T-helper 1 cell treated with Interleukin-12 subunit alpha and Interleukin-12 subunit beta and Interleukin-4 antibody, amounts not matched to agents 30 μg/mL and 1 μg/mL, for 36 hours (primary cell): ENCODE data around the gene IRX1.

ENCODE experiments used
- H3K27ac Mint-ChIP-seq: one replicate; pipeline ENCODE4 v1.8.0; 2021; ENCODE audit warnings: mild to moderate bottlenecking, mixed read lengths
- H3K27me3 Mint-ChIP-seq: one replicate; pipeline ENCODE4 v1.8.0; 2021; ENCODE audit warnings: low read depth, mixed read lengths
- H3K36me3 Mint-ChIP-seq: one replicate; pipeline ENCODE4 v1.8.0; 2021; ENCODE audit warnings: low read depth, mixed read lengths
- H3K4me1 Mint-ChIP-seq: one replicate; pipeline ENCODE4 v1.8.0; 2021; ENCODE audit warnings: low read depth, mixed read lengths
- H3K4me3 Mint-ChIP-seq: one replicate; pipeline ENCODE4 v1.8.0; 2021; ENCODE audit warnings: mild to moderate bottlenecking, moderate library complexity, mixed read lengths
- H3K9me3 Mint-ChIP-seq: one replicate; pipeline ENCODE4 v1.8.0; 2021; ENCODE audit warnings: mixed read lengths

IRX1 gene

DNA sequence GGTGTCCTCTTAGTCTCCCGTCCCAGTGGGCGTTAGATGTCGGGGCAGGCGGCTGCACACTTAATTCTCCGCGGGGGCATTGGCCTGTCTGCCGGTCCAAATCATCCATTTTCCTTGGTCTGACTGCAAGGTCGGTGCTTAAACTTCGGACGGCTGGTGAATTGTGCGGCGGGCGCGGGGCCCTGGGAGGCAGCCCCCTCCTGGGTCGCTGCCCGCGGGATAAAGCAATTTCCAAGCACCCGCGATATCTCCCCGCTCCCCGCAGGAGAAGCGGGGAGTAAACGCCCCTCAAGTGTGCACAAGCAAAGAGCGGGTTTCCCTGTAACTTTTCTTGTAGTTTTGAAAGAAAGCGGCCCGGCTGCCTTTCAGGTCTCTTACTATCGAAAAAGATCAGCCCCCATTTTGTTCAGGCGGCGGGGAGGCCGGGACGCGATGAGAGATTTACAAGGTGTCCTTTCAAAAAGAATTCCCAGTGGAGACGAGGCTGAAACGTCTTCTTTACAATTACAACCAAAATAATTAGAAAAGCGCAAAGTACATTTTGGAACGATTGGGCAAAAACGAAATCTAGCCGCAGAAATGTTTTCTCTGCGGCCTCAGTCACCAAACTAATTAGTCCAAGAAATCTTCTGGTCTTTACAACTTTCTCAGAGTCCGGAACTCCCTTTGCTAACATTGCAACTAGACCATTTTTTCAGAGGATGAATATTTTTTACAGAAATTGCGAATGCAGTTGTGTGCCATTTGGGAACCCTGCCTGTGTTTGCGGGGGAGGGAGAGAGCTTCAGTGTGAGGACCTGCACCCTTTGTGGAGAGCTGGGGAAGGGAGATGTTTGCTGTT is 1.8 kb downstream of the IRX1 start:
- H3K27me3 Mint-ChIP-seq, result peaks cover 71% of the 10 kb centered on the region
- H3K4me3 Mint-ChIP-seq, result no peak overlapping the region
- H3K9me3 Mint-ChIP-seq, result no peaks in the 10 kb centered on the region
- peaks cover 5% of the 10 kb centered on the region for H3K36me3 Mint-ChIP-seq
- peak overlapping the region; percentile 31 for H3K27ac Mint-ChIP-seq
- peaks cover 4% of the 10 kb centered on the region for H3K4me1 Mint-ChIP-seq

GRCh38 chr5:3598207-3598606 is 2.6 kb downstream of the IRX1 start:
- Mint-ChIP-seq H3K36me3 (peaks cover 5% of the 10 kb centered on the region), H3K27ac (no peak overlapping the region), H3K27me3 (peaks cover 66% of the 10 kb centered on the region), H3K4me1 (peaks cover 4% of the 10 kb centered on the region), H3K9me3 (no peaks in the 10 kb centered on the region), H3K4me3 (no peak overlapping the region)

- Mint-ChIP-seq H3K27me3 (peaks cover 67% of the 10 kb centered on the region), H3K4me1 (peaks cover 2% of the 10 kb centered on the region), H3K36me3 (peaks cover 5% of the 10 kb centered on the region), H3K27ac (no peak overlapping the region), H3K4me3 (no peak overlapping the region), H3K9me3 (no peaks in the 10 kb centered on the region)
Observed at GRCh38 chr5:3598769-3599211, 3.2 kb downstream of the IRX1 start.

- Mint-ChIP-seq H3K9me3 (no peaks in the 10 kb centered on the region), H3K27ac (no peak overlapping the region), H3K4me3 (no peak overlapping the region), H3K4me1 (no peaks in the 10 kb centered on the region), H3K36me3 (peaks cover 5% of the 10 kb centered on the region), H3K27me3 (peaks cover 67% of the 10 kb centered on the region)
Observed at GRCh38 chr5:3599226-3600105, 3.8 kb downstream of the IRX1 start.

GRCh38 chr5:3600106-3601060 is 4.8 kb downstream of the IRX1 start:
- Mint-ChIP-seq H3K27me3 (peaks cover 68% of the 10 kb centered on the region), H3K4me3 (no peak overlapping the region), H3K9me3 (no peaks in the 10 kb centered on the region), H3K4me1 (no peaks in the 10 kb centered on the region), H3K27ac (no peak overlapping the region), H3K36me3 (peaks cover 5% of the 10 kb centered on the region)

GRCh38 chr5:3601061-3601710 is 5.6 kb downstream of the IRX1 start:
- Mint-ChIP-seq H3K4me3 (no peak overlapping the region), H3K4me1 (no peaks in the 10 kb centered on the region), H3K36me3 (peaks cover 5% of the 10 kb centered on the region), H3K27ac (peak overlapping the region; percentile 22), H3K27me3 (peaks cover 73% of the 10 kb centered on the region), H3K9me3 (no peaks in the 10 kb centered on the region)

DNA sequence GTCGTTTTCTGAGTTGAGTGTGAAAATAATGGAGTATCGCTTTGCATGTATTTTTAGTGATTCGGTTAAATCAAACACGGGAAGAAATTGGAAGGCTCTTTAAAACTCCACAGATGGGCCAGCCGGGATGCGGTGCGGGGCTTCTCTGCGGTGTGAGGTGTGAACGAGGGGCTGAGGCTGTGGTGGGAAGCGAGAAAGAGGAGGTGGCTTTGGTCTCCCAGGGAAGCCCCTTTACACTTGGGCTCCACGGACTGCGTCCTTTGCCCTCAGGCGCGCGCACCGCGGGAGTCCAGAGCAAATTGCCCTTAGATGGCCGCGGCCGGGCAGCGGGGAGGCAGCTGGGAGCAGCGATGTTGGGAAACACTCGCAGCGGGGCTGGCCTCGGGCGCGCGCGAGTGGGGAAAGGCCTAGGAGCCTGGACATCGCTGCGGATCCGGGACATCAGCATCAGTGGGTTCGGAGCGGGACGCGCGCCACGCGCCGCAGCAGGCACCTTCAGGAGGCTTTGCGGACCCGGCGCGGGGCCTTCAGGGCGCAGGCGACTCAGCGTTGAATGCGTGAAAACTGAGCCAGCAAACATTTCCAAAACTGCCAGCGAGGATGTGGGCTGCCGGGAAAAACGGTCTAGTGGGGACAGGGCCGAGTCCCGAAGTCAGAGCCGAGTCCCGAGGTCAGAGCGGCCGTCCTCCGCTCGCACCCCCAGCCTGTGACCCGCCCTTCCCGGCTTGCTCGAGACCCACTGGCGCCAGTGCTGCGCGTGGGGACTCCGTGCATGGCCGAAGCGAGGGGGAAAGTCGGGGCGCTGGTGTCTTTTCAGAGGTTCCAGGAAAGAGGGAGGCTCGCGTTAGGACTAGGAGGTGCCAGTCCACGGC is 6.5 kb downstream of the IRX1 start:
- peaks cover 5% of the 10 kb centered on the region for H3K36me3 Mint-ChIP-seq
- H3K4me3 Mint-ChIP-seq, result no peak overlapping the region
- H3K27me3 Mint-ChIP-seq, result peaks cover 73% of the 10 kb centered on the region
- H3K27ac Mint-ChIP-seq, result peak overlapping the region; percentile 31
- no peaks in the 10 kb centered on the region for H3K4me1 Mint-ChIP-seq
- H3K9me3 Mint-ChIP-seq, result no peaks in the 10 kb centered on the region

- Mint-ChIP-seq H3K4me1 (no peaks in the 10 kb centered on the region), H3K27ac (no peak overlapping the region), H3K4me3 (no peak overlapping the region), H3K27me3 (peaks cover 74% of the 10 kb centered on the region), H3K9me3 (no peaks in the 10 kb centered on the region), H3K36me3 (peaks cover 5% of the 10 kb centered on the region)
Observed at GRCh38 chr5:3602785-3603502, 7.3 kb downstream of the IRX1 start.

DNA sequence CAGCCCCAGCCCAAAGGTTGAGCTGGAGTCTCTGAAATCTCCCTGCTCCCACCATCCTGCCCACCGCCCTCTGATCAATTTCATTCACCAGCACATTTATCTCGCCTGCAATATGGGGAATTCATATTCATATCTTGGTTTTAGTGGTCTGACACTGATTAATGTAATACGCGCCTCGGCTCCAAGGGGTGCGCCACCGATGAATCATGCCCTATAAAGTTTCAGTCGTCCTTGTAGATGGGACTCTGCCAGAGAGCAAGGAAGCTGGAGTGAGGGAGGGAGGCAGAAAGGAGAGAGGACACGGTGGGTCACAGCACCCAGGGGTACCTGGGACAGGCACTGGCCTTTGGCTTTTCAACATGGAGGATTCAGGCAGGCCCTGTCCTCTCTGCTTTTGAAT is 8.9 kb downstream of the IRX1 start:
- H3K4me1 Mint-ChIP-seq, result no peaks in the 10 kb centered on the region
- no peak overlapping the region for H3K27ac Mint-ChIP-seq
- no peak overlapping the region for H3K4me3 Mint-ChIP-seq
- H3K9me3 Mint-ChIP-seq, result no peaks in the 10 kb centered on the region
- H3K27me3 Mint-ChIP-seq, result peaks cover 68% of the 10 kb centered on the region
- peaks cover 3% of the 10 kb centered on the region for H3K36me3 Mint-ChIP-seq

- Mint-ChIP-seq H3K27ac (no peak overlapping the region), H3K4me3 (no peak overlapping the region), H3K27me3 (peaks cover 68% of the 10 kb centered on the region), H3K9me3 (no peaks in the 10 kb centered on the region), H3K4me1 (no peaks in the 10 kb centered on the region), H3K36me3 (peaks cover 3% of the 10 kb centered on the region)
Observed at GRCh38 chr5:3605298-3606010, 9.8 kb downstream of the IRX1 start.

DNA sequence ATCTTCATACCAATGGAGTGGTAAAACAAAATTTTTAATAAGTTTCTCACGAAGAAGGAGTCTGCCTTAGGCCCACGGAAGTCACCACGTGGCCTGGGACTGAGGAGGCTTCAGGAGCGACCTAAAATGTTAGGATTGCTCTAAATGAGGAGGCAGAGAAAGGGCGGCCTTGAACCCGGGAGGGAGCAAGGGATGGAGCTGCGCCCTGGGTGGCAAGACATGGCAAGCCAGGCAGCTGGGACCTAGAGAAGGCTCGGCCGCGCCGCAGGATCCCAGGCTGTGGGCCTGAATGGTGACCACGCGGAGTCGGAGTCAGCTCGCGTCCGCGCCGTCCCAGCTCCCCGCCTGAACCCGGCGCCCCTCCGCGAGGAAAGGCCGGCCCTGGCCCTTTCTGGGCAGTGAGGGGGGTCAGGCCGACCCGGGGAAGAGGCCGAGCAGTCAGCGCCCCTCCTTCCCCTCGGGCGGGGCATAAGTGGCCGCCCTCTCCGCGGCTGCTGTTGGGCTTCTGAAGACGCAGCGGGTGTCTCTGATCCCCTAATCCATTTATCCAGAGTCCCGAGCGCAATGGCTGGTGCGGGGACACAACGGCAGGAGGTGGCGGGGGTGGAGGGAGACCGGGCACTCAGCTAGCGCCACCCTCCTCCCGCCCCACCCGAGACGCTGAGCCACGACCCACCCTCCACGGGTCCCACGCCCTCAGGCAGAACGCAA is 10.6 kb downstream of the IRX1 start:
- Mint-ChIP-seq H3K36me3 (peaks cover 3% of the 10 kb centered on the region), H3K9me3 (no peaks in the 10 kb centered on the region), H3K4me3 (no peak overlapping the region), H3K27me3 (peaks cover 60% of the 10 kb centered on the region), H3K27ac (no peak overlapping the region), H3K4me1 (no peaks in the 10 kb centered on the region)
